ENCODE data around the gene MAX.
"Not testable (repeated sequence)": the region's sequence is repeated elsewhere in the genome, so short reads cannot be mapped to it uniquely, and the experiment has no call there.

MAX gene

GRCh38 chr14:65032319-65032718 lies 70.0 kb downstream of the MAX start:
- no peak for DNase-seq

DNA sequence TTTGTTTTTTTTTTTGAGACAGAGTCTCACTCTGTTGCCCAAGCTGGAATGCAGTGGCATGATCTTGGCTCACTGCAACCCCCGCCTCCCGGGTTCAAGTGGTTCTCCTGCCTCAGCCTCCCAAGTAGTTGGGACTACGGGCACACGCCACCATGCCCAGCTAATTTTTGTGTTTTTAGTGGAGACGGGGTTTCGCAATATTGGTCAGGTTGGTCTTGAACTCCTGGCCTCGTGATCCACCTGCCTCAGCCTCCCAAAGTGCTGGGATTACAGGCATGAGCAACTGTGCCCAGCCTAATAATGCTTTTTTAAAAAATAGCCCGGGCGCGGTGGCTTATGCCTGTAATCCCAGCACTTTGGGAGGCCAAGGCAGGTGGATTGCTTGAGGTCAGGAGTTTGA lies 71.0 kb downstream of the MAX start:
- DNase-seq: not testable (repeated sequence)

GRCh38 chr14:65028937-65029336 lies 73.4 kb downstream of the MAX start:
- no peak for DNase-seq

GRCh38 chr14:65027127-65027799 lies 75.1 kb downstream of the MAX start:
- no peak for DNase-seq

DNA sequence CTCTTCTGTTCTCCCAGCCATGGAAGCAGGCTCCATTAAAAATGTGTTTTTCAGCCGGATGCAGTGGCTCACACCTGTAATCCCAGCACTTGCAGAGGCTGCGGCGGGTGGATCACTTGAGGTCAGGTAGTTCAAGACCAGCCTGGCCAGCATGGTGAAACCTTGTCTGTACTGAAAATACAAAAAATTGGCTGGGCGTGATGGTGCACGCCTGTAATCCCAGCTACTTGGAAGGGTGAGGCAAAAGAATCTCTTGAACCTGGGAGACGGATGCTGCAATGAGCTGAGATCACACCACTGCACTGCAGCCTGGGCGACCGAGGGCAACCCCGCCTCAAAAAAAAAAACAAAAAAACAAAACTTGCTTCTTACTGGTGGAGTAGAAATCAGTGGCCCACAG lies 75.8 kb downstream of the MAX start:
- no peak for DNase-seq

DNA sequence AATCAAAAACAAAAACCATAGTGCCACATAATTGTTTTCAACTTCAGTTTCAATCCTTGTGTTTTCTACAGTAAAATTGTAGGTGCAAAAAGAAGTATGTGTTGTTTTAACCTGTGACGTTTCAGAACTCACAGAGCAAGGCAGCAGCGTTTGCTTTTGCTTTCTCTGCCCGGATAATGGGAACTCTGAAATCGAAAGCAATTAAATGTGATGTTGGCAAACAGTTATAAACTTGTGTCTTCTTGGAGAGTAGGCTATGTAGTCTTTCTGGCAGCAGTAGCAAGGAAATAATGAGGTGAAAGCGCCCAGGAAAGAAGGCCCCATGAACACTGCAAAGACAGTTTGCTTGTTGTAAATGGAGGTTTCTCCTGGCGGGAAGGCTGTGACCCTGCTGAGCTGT lies 76.5 kb downstream of the MAX start:
- DNase-seq: no peak
